ENCODE results near the gene ALG12.

Gene ALG12

GRCh38 chr22:49871482-49871881 lies 46.8 kb downstream of the ALG12 start:
- TF ChIP-seq POLR2AphosphoS5 (IDR thresholded peaks at IDR 0.05; ENCODE audit: low read depth, low read length) (no peak), TAF1 (IDR thresholded peaks at IDR 0.05; ENCODE audit: borderline replicate concordance, insufficient read depth, low read length) (no peak), FOXP2 (optimal IDR thresholded peaks at IDR 0.05; ENCODE audit: borderline replicate concordance, extremely low read depth, extremely low read length, insufficient read depth) (no peak)
- TF ChIP-seq, protein P1, sequence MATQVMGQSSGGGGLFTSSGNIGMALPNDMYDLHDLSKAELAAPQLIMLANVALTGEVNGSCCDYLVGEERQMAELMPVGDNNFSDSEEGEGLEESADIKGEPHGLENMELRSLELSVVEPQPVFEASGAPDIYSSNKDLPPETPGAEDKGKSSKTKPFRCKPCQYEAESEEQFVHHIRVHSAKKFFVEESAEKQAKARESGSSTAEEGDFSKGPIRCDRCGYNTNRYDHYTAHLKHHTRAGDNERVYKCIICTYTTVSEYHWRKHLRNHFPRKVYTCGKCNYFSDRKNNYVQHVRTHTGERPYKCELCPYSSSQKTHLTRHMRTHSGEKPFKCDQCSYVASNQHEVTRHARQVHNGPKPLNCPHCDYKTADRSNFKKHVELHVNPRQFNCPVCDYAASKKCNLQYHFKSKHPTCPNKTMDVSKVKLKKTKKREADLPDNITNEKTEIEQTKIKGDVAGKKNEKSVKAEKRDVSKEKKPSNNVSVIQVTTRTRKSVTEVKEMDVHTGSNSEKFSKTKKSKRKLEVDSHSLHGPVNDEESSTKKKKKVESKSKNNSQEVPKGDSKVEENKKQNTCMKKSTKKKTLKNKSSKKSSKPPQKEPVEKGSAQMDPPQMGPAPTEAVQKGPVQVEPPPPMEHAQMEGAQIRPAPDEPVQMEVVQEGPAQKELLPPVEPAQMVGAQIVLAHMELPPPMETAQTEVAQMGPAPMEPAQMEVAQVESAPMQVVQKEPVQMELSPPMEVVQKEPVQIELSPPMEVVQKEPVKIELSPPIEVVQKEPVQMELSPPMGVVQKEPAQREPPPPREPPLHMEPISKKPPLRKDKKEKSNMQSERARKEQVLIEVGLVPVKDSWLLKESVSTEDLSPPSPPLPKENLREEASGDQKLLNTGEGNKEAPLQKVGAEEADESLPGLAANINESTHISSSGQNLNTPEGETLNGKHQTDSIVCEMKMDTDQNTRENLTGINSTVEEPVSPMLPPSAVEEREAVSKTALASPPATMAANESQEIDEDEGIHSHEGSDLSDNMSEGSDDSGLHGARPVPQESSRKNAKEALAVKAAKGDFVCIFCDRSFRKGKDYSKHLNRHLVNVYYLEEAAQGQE (IDR thresholded peaks at IDR 0.05; ENCODE audit: insufficient read depth in 1 of 2, low read depth in 2 of 2, low read length in 2 of 2): no peak

- no peak for TF ChIP-seq POLR2AphosphoS5 (IDR thresholded peaks at IDR 0.05; ENCODE audit: low read depth, low read length)
- no peak for TF ChIP-seq FOXP2 (optimal IDR thresholded peaks at IDR 0.05; ENCODE audit: borderline replicate concordance, extremely low read depth, extremely low read length, insufficient read depth)
- TF ChIP-seq SIN3A (IDR thresholded peaks at IDR 0.05; ENCODE audit: borderline replicate concordance, insufficient read depth, low read length): no peak
- no peak for TF ChIP-seq TAF1 (IDR thresholded peaks at IDR 0.05; ENCODE audit: borderline replicate concordance, insufficient read depth, low read length)
- TF ChIP-seq, protein P1 (IDR thresholded peaks at IDR 0.05; ENCODE audit: insufficient read depth in 1 of 2, low read depth in 2 of 2, low read length in 2 of 2): no peak
Measured at GRCh38 chr22:49869845-49870712, 48.2 kb downstream of the ALG12 start.

DNA sequence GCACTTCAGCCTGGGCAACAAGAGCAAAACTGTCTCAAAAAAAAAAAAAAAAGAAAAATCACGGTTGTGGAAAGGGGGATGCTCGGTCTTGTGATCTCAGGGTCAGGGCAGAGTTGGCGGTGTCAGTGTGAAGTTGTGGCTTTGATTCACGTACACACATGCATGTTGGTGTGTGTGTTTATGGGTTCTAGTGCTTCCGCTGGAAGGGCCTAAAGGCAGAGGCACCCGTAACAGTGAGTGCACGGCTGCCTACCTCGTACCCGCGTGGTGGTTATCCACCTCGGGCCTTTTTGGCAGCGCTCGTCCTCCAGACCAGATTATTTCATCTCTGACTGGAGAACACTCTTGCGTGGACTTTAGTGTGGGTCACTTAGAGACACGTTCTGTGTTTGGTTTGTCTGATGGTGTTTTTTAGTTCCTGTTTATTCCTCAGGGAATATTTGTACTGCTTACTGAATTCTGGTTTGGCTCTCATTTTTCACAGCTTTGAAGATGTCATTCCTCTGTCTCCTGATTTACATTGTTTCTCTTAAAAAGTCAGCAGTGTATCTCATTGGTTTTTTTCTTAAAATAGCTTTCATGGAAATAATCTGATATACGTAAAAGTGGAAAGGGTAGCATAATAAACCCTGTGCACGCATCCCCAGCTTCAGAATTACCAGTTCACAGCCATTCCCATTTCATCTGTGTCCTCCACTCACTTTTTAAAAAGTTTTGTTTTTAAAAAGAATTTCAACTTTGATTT lies 49.0 kb downstream of the ALG12 start:
- TF ChIP-seq, protein P1 (IDR thresholded peaks at IDR 0.05; ENCODE audit: insufficient read depth in 1 of 2, low read depth in 2 of 2, low read length in 2 of 2): no peak
- no peak for TF ChIP-seq SIN3A (IDR thresholded peaks at IDR 0.05; ENCODE audit: borderline replicate concordance, insufficient read depth, low read length)
- no peak for TF ChIP-seq FOXP2 (optimal IDR thresholded peaks at IDR 0.05; ENCODE audit: borderline replicate concordance, extremely low read depth, extremely low read length, insufficient read depth)
- TF ChIP-seq POLR2AphosphoS5 (IDR thresholded peaks at IDR 0.05; ENCODE audit: low read depth, low read length): no peak
- TF ChIP-seq TAF1 (IDR thresholded peaks at IDR 0.05; ENCODE audit: borderline replicate concordance, insufficient read depth, low read length): no peak

GRCh38 chr22:49867303-49868265 lies 50.7 kb downstream of the ALG12 start:
- TF ChIP-seq, protein P1 (IDR thresholded peaks at IDR 0.05; ENCODE audit: insufficient read depth in 1 of 2, low read depth in 2 of 2, low read length in 2 of 2): no peak
- TF ChIP-seq SIN3A (IDR thresholded peaks at IDR 0.05; ENCODE audit: borderline replicate concordance, insufficient read depth, low read length): no peak

Data from PFSK-1 (cell line).